Panc1 (cell line): ENCODE results near the gene MLLT10.

Experiments
- CTCF ChIP-seq: fragments of 450-650 bp; IDR thresholded peaks from 2 replicates; pipeline ENCODE4 v1.5.1; 2017; ENCODE audit warnings: mild to moderate bottlenecking
- POLR2AphosphoS5 ChIP-seq: IDR thresholded peaks from 2 replicates; pipeline ENCODE4 v1.6.1; 2012; ENCODE audit warnings: mild to moderate bottlenecking, low read depth, low read length, moderate library complexity
- SIN3A ChIP-seq: IDR thresholded peaks from 2 replicates; pipeline ENCODE4 v1.6.1; 2012; ENCODE audit warnings: low read depth, mild to moderate bottlenecking, low read length, moderate library complexity, borderline replicate concordance; ENCODE audit not compliant: insufficient read depth

GRCh38 chr10:21499701-21500577 is 34.1 kb upstream of the MLLT10 start:
- TF ChIP-seq SIN3A (no peak), CTCF (no peak), POLR2AphosphoS5 (no peak)
